Kidney capillary endothelial cell (primary cell): ENCODE measurements around the gene FBLN1.
"Not testable (repeated sequence)": the region's sequence is repeated elsewhere in the genome, so short reads cannot be mapped to it uniquely, and the experiment has no call there.

ENCODE experiments used
- DNase-seq: peaks from one replicate; pipeline ENCODE4 v3.0.0-alpha.2; 2018; ENCODE audit warnings: low spot score

Gene FBLN1

GRCh38 chr22:45548991-45549761, 46.5 kb downstream of the FBLN1 start:
- no peak for DNase-seq

- no peak for DNase-seq
Observed at GRCh38 chr22:45549762-45550378, 47.2 kb downstream of the FBLN1 start.

GRCh38 chr22:45550416-45550815, 47.7 kb downstream of the FBLN1 start:
- DNase-seq, result no peak

GRCh38 chr22:45550891-45551290, 48.2 kb downstream of the FBLN1 start:
- DNase-seq, result no peak

DNA sequence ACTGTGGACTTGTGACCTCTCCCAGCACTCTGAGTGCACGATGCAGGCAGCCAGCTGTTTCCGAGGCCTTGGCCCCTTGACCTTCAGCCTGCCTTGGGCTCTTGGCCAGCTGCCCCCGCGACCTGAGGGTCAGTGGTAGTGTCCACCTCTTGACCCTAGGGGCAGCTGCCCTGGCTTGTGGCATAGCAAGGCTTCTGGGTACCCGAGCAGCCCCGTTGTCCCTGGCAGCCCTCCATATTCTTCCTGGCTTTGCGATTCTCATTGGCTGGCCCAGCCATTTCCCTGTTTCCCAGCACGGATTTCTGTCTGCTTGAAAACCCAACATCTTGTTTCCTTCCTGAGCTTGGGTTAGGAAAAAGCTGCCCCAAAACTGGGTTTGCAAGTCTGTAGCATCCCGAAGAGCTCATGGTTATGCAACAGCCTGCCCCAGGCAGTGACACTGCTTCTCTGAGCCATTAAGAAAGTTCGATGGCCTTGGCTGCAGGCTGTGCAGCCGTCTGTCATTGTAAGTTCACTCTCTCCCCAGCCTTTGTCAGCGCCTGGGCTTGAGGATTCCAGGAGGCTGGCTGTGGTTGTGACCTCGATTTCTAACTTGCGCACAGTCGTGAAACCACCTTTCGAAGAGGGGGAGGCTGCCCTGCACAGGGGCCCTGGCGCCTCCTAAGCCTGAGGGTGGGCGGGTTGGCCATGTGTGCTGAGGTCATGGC, 48.8 kb downstream of the FBLN1 start:
- no peak for DNase-seq

DNA sequence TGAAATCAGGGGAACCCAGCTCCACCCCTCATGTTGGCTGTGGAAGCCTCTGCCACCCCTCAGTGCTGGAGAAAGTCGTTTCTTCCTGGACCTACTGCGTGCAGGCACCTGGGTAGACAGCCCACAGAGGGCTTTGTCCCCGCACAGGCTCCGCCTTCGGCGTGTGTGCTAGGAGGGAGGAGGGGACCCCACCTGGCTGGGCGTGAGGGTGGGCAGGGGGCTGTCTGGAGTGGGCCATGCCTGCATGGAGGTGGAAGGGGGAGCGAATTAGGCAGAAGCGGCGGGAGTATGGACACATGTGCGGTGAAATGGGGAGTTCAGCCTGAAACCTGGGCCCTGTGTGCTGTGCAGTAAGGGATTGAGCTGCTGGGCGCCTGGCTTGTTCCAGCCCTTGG, 49.3 kb downstream of the FBLN1 start:
- no peak for DNase-seq

DNA sequence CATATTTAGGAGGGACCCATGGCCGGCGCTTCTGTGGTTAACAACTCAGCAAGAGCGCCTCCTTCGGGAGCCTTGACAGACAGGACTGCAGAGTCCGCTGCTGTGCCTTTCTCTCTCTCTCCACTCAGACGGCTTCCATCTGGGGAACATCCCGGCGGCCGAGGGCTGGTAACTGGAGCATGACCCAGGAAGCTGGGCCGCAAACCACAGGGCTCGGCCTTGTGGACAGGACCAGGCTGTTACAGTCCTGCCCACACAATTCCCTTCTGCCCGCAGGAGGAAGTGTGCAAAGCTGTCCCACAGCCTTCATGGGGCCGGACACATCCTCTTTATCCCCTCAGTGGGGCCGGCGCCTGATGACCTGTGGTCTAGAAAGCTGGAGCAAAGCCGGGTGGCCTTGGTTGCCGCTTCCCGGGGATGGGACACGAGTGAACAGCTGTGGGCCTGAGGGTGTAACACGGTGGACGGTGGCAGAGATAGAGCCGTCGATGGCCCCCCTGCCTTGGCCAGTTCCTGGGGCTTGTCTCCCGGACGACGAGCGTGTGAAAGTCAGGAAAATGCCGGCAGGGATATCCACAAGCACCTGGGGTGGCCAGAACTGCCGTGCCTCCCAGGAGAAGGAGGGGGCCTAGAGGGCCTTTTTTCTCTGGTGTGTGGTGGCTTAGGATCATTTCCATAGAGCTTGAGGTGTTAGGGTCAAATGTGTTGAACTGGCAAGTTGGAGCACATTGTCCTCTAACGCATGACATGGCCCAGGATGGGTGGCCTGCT, 50.1 kb downstream of the FBLN1 start:
- no peak for DNase-seq

- peak; percentile 60 for DNase-seq
Observed at GRCh38 chr22:45553351-45554039, 50.8 kb downstream of the FBLN1 start.

- DNase-seq, result no peak
Observed at GRCh38 chr22:45554040-45554406, 51.3 kb downstream of the FBLN1 start.

DNA sequence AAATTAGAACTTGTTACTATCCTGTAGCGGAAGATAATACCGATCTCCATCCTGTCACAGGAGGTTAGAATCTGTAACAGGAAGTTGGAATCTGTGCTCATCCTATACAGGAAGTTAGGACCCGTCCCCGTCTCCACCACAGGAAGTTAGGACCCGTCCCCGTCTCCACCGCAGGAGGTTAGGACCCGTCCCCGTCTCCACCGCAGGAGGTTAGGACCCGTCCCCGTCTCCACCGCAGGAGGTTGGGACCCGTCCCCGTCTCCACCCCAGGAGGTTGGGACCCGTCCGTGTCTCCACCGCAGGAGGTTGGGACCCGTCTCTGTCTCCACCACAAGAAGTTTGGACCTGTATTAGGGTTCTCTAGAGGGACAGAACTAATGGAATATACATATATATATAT, 52.2 kb downstream of the FBLN1 start:
- DNase-seq, result no peak

- not testable (repeated sequence) for DNase-seq
Observed at GRCh38 chr22:45557926-45558325, 55.2 kb downstream of the FBLN1 start.

GRCh38 chr22:45560092-45560491, 57.4 kb downstream of the FBLN1 start:
- DNase-seq, result not testable (repeated sequence)

DNA sequence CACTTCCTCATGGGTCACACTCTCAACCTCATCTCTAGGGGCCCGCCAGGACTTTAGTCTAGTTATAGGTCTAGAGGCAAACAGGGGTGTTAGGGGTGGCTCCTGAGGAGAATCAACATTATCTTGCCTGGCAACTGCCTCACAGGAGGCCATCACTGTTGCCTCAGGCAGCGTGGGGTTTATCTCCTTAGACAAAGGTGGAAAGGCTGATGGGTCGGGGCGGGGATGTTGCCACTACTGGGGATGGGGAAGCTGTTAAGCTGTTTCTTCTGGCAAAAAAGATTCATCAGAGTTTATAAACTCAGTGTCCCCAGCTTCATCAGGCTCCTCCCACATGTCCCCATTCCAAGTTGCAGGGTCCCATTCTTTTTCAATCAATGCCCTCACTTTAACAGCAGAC, 58.1 kb downstream of the FBLN1 start:
- DNase-seq, result not testable (repeated sequence)

DNA sequence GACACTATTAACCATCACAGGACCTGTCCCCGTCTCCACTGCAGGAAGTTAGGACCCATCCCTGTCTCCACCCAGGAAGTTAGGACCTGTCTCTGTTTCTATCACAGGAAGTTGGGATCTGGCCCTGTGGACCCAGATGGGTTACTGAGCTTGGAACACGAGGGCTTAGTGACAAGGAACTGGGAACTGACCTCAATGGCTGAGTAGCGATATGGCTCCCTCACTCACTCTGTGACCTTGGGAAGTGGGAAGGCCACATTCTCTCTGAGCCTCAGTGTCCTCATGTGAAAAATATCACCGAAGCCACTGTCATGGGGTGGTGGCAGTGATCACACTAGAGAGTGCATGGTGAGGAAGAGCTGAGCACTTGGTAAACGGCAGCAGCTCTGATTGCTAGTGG, 59.4 kb downstream of the FBLN1 start:
- DNase-seq, result no peak

GRCh38 chr22:45562537-45563361, 60.1 kb downstream of the FBLN1 start:
- DNase-seq, result no peak

- DNase-seq, result no peak
Observed at GRCh38 chr22:45563362-45564040, 60.8 kb downstream of the FBLN1 start.

DNA sequence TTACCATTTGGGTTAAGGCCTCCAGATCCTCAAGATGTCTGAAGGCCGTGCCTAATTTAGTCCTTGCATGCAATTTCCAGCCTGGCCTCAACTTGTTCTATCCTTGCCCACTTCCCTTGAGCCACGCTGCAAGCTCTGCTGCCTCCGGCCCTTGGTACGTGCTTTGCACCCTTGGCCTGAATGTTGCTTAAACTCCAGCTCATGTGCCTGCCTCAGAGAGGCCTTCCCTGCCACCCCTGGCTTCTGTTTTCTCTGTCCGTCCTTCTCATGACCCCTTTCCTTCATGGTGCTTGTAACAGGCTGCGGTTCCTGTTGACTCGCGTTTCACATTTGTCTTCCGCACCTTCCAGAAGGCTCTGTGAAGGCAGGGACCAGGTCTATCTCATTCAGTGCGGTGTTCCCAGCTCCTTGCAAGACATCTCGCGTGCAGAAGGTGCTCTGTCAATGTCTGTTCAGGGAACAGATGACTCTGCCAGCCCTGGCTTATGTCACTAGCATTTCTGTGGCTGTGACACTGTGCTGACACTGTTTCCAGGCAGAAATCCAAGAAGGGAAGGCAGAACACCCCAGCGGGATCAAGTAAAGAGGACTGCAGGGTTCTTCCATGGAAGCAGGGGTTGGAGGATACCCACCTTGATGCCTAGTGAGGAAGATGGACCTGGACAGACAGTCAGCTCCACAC, 61.8 kb downstream of the FBLN1 start:
- DNase-seq, result no peak

- no peak for DNase-seq
Observed at GRCh38 chr22:45565171-45565570, 62.5 kb downstream of the FBLN1 start.

GRCh38 chr22:45565973-45566372, 63.3 kb downstream of the FBLN1 start:
- no peak for DNase-seq

DNA sequence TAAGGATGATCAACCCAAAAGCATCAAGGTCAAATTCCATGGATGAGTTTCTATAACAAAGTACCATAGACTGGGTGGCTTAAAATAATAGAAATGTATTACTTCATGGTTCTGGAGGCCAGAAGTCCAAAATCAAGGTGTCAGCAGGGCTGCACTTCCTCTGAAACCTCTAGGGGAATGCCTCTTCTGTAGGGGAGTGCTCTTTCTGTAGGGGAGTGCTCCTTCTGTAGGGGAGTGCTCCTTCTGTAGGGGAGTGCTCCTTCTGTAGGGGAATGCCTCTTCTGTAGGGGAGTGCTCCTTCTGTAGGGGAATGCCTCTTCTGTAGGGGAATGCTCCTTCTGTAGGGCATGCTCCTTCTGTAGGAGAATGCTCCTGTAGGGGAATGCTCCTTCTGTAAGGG, 65.5 kb downstream of the FBLN1 start:
- no peak for DNase-seq
